NCI-H146 (cell line): ENCODE data around the gene PPT2.
A peak's percentile ranks its signal among the peaks of the same experiment; 100 is the strongest.
"Not testable (repeated sequence)": the region's sequence is repeated elsewhere in the genome, so short reads cannot be mapped to it uniquely, and the experiment has no call there.

Experiments
- DNase-seq: peaks from one replicate; lab custom pipeline; 2025; lab: John Stamatoyannopoulos, UW

The PPT2 gene

GRCh38 chr6:32189742-32190053, 35.8 kb downstream of the PPT2 start:
- DNase-seq, result no peak

- DNase-seq, result peak; percentile 89
These were observed 36.3 kb downstream of the PPT2 start, which contains the start of gene PBX2 for GRCh38 chr6:32190054-32190851. Gene PBX2 (minus strand): TSS chr6:32190202. CDS start chr6:32189915, 287 bp downstream.

- DNase-seq, result no peak
These were observed 37.2 kb downstream of the PPT2 start for GRCh38 chr6:32190911-32191677.

- no peak for DNase-seq
These were observed 38.0 kb downstream of the PPT2 start for GRCh38 chr6:32191696-32192607.

- DNase-seq, result no peak
These were observed 38.7 kb downstream of the PPT2 start, which contains the start of gene GPSM3 for GRCh38 chr6:32192608-32193039. Gene GPSM3 (minus strand): TSS chr6:32192643. CDS start chr6:32192513, 130 bp downstream.

- not testable (repeated sequence) for DNase-seq
These were observed 39.2 kb downstream of the PPT2 start for GRCh38 chr6:32193096-32193495.

- DNase-seq, result no peak
These were observed 40.4 kb downstream of the PPT2 start for GRCh38 chr6:32194388-32194787.

- peak; percentile 28 for DNase-seq
These were observed 41.1 kb downstream of the PPT2 start for GRCh38 chr6:32194825-32195651.

GRCh38 chr6:32195652-32195901, 41.6 kb downstream of the PPT2 start:
- peak; percentile 100 for DNase-seq

GRCh38 chr6:32195902-32196681, 42.2 kb downstream of the PPT2 start:
- DNase-seq, result peak; percentile 90

- peak; percentile 40 for DNase-seq
These were observed 43.0 kb downstream of the PPT2 start for GRCh38 chr6:32196682-32197616.

GRCh38 chr6:32198345-32198696, 44.4 kb downstream of the PPT2 start:
- no peak for DNase-seq

- no peak for DNase-seq
These were observed 44.9 kb downstream of the PPT2 start for GRCh38 chr6:32198866-32199265.

- no peak for DNase-seq
These were observed 47.0 kb downstream of the PPT2 start for GRCh38 chr6:32200711-32201475.

GRCh38 chr6:32202186-32202585, 48.2 kb downstream of the PPT2 start:
- DNase-seq, result no peak

- DNase-seq, result peak; percentile 36
These were observed 49.7 kb downstream of the PPT2 start for GRCh38 chr6:32203426-32204267.

- no peak for DNase-seq
These were observed 50.4 kb downstream of the PPT2 start for GRCh38 chr6:32204268-32204715.

GRCh38 chr6:32208996-32209395, 55.1 kb downstream of the PPT2 start:
- DNase-seq, result no peak
